Neural progenitor cell (in vitro differentiated cells): ENCODE measurements around the gene MT1E.

Source experiments
- CTCF ChIP-seq: fragments of 200-600 bp; sonication (generic); IDR thresholded peaks from 2 replicates; pipeline ENCODE4 v1.5.1; 2017; ENCODE audit warnings: antibody characterized with exemption, mild to moderate bottlenecking
- EZH2 ChIP-seq: fragments of 200-600 bp; sonication (generic); IDR thresholded peaks from 2 replicates; pipeline ENCODE4 v1.6.1; 2017; ENCODE audit warnings: antibody characterized with exemption, mild to moderate bottlenecking, moderate library complexity
- EZH2phosphoT487 ChIP-seq: fragments of 200-600 bp; sonication (generic); IDR thresholded peaks from 2 replicates; pipeline ENCODE4 v1.6.1; 2017; ENCODE audit warnings: antibody characterized with exemption

- TF ChIP-seq CTCF (no peak), EZH2 (no peak), EZH2phosphoT487 (no peak)
Measured at GRCh38 chr16:56630134-56630533, 4.6 kb downstream of the MT1E start.
